Panc1 (cell line): ENCODE results near the gene PDE4C.

Experiments
- POLR2AphosphoS5 ChIP-seq: IDR thresholded peaks from 2 replicates; pipeline ENCODE4 v1.6.1; 2012; ENCODE audit warnings: mild to moderate bottlenecking, low read depth, low read length, moderate library complexity
- SIN3A ChIP-seq: IDR thresholded peaks from 2 replicates; pipeline ENCODE4 v1.6.1; 2012; ENCODE audit warnings: low read depth, mild to moderate bottlenecking, low read length, moderate library complexity, borderline replicate concordance; ENCODE audit not compliant: insufficient read depth
- TCF7L2 ChIP-seq: IDR thresholded peaks from 2 replicates; pipeline ENCODE4 v1.6.1; 2011; ENCODE audit warnings: mild to moderate bottlenecking, low read depth, low read length, inconsistent platforms
- TF ChIP-seq, protein P1 (sequence below): fragments of 450-650 bp; IDR thresholded peaks from 2 replicates; pipeline ENCODE4 v1.5.1; 2017; ENCODE audit warnings: mild to moderate bottlenecking
- TF ChIP-seq, protein P2 (sequence below), 2 experiments: IDR thresholded peaks; 2 replicates each; pipeline ENCODE4 v1.6.1; 2011 to 2012; ENCODE audit warnings: low read depth in 2 of 2, control low read depth in 1 of 2, low read length in 1 of 2, mild to moderate bottlenecking in 1 of 2, moderate library complexity in 1 of 2; ENCODE audit not compliant: insufficient read depth in 1 of 2

DNA sequence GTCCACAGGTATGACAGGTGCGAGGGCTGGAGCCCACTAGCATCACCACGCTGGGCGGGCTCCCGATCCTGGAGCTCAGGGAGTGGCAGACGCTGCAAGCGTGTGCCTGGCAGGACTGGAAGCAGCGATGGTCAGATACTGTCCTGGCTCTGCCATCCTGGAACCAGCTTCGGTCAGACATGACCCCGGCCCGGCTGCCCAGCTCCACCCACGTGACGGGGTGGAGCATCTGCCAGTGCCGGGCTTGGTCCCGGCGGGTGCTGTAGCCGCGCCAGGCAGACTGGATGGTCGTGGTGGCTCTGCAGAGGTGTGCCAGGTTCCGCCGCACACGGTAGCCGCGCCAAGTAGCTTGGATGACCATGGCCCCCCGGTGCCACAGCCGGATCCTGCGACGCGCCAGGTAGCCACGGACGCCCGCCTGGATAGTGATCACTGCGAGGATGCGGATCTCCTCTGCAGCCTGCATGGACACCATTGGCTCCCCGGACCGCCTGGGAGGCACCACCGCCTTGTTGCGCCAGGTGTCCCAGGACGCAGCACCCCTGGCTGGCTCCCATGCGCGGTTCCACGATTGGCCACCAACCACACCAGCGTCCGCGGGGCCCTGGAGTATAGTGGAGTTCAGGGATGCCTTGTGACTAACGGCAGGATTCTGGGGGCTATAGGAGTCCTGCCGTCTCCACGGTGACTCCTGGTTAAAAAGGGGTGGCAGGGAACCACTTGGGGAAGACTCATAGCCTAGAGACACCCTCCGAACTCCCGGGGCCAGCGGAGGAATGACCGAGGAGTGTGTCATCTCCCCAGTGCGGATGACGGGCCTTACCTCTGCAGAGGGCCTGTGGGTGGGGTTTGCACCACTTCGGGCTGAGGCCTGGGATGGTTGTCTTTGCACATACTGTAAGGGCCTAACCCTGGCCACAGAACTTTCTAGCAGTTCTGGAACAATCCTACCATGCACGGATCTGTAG lies 31.5 kb upstream of the PDE4C start:
- TF ChIP-seq, protein P1, sequence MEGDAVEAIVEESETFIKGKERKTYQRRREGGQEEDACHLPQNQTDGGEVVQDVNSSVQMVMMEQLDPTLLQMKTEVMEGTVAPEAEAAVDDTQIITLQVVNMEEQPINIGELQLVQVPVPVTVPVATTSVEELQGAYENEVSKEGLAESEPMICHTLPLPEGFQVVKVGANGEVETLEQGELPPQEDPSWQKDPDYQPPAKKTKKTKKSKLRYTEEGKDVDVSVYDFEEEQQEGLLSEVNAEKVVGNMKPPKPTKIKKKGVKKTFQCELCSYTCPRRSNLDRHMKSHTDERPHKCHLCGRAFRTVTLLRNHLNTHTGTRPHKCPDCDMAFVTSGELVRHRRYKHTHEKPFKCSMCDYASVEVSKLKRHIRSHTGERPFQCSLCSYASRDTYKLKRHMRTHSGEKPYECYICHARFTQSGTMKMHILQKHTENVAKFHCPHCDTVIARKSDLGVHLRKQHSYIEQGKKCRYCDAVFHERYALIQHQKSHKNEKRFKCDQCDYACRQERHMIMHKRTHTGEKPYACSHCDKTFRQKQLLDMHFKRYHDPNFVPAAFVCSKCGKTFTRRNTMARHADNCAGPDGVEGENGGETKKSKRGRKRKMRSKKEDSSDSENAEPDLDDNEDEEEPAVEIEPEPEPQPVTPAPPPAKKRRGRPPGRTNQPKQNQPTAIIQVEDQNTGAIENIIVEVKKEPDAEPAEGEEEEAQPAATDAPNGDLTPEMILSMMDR: no peak
- TF ChIP-seq, protein P2, sequence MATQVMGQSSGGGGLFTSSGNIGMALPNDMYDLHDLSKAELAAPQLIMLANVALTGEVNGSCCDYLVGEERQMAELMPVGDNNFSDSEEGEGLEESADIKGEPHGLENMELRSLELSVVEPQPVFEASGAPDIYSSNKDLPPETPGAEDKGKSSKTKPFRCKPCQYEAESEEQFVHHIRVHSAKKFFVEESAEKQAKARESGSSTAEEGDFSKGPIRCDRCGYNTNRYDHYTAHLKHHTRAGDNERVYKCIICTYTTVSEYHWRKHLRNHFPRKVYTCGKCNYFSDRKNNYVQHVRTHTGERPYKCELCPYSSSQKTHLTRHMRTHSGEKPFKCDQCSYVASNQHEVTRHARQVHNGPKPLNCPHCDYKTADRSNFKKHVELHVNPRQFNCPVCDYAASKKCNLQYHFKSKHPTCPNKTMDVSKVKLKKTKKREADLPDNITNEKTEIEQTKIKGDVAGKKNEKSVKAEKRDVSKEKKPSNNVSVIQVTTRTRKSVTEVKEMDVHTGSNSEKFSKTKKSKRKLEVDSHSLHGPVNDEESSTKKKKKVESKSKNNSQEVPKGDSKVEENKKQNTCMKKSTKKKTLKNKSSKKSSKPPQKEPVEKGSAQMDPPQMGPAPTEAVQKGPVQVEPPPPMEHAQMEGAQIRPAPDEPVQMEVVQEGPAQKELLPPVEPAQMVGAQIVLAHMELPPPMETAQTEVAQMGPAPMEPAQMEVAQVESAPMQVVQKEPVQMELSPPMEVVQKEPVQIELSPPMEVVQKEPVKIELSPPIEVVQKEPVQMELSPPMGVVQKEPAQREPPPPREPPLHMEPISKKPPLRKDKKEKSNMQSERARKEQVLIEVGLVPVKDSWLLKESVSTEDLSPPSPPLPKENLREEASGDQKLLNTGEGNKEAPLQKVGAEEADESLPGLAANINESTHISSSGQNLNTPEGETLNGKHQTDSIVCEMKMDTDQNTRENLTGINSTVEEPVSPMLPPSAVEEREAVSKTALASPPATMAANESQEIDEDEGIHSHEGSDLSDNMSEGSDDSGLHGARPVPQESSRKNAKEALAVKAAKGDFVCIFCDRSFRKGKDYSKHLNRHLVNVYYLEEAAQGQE (IDR thresholded peaks at IDR 0.05; ENCODE audit: insufficient read depth in 1 of 2, low read depth in 2 of 2, low read length in 1 of 2): no peak
- TF ChIP-seq SIN3A: no peak
- TF ChIP-seq POLR2AphosphoS5: no peak
- no peak for TF ChIP-seq TCF7L2
